ENCODE measurements around the gene LMF1.
A peak's percentile ranks its signal among the peaks of the same experiment; 100 is the strongest.
"Not testable (repeated sequence)": the region's sequence is repeated elsewhere in the genome, so short reads cannot be mapped to it uniquely, and the experiment has no call there.

The LMF1 gene

GRCh38 chr16:892536-893255 lies 78.1 kb downstream of the LMF1 start:
- peaks cover 0 to 92% (median 40%) of the 10 kb centered on the region in 11 experiments; a peak in 13 of 22 replicates for H4K20me1 ChIP-seq
- H3K27me3 ChIP-seq, result peaks cover 0 to 18% (median 0%) of the 10 kb centered on the region in 11 experiments; a peak in 7 of 22 replicates
- H3K9ac ChIP-seq, result no peak overlapping the region
- H3K36me3 ChIP-seq, result peaks cover 0 to 6% (median 0%) of the 10 kb centered on the region in 11 experiments; a peak in 4 of 22 replicates
- peaks cover 22 to 39% (median 31%) of the 10 kb centered on the region in 10 experiments; a peak in 19 of 20 replicates for H3K4me1 ChIP-seq
- no peaks in the 10 kb centered on the region for H3K9me3 ChIP-seq (replicated peaks in 1 of 11)
- H3K4me3 ChIP-seq, result no peak overlapping the region
- no peak overlapping the region for H3K4me2 ChIP-seq
- no peak for TF ChIP-seq Cebpa-rat (IDR thresholded peaks at IDR 0.05)
- H3K27ac ChIP-seq, result no peak overlapping the region

- Histone ChIP-seq H3K9ac (no peak overlapping the region), H3K36me3 (peaks cover 0 to 7% (median 0%) of the 10 kb centered on the region in 11 experiments; a peak in 4 of 22 replicates)
Measured at GRCh38 chr16:892006-892405, 78.8 kb downstream of the LMF1 start.

GRCh38 chr16:891353-891740 lies 79.4 kb downstream of the LMF1 start:
- Histone ChIP-seq H3K27me3 (peaks cover 0 to 18% (median 0%) of the 10 kb centered on the region in 11 experiments; a peak in 7 of 22 replicates), H4K20me1 (peaks cover 0 to 81% (median 40%) of the 10 kb centered on the region in 11 experiments; a peak in 13 of 22 replicates), H3K9ac (no peak overlapping the region), H3K4me1 (peaks cover 16 to 27% (median 23%) of the 10 kb centered on the region in 10 experiments; a peak in 19 of 20 replicates), H3K36me3 (peaks cover 0 to 7% (median 0%) of the 10 kb centered on the region in 11 experiments; a peak in 4 of 22 replicates), H3K4me3 (no peak overlapping the region), H3K27ac (no peak overlapping the region), H3K9me3 (replicated peaks in 1 of 11) (no peaks in the 10 kb centered on the region), H3K4me2 (no peak overlapping the region)
- no peak for TF ChIP-seq Cebpa-rat (IDR thresholded peaks at IDR 0.05)

More at GRCh38 chr16:892006-892405, 78.8 kb downstream of the LMF1 start:
- peaks cover 0 to 87% (median 40%) of the 10 kb centered on the region in 11 experiments; a peak in 13 of 22 replicates for H4K20me1 ChIP-seq
- no peak overlapping the region for H3K4me3 ChIP-seq
- no peak overlapping the region for H3K4me2 ChIP-seq
- no peaks in the 10 kb centered on the region for H3K9me3 ChIP-seq (replicated peaks in 1 of 11)
- no peak for TF ChIP-seq Cebpa-rat (IDR thresholded peaks at IDR 0.05)
- peaks cover 16 to 32% (median 24%) of the 10 kb centered on the region in 10 experiments; a peak in 19 of 20 replicates for H3K4me1 ChIP-seq
- peaks cover 0 to 18% (median 0%) of the 10 kb centered on the region in 11 experiments; a peak in 7 of 22 replicates for H3K27me3 ChIP-seq
- no peak overlapping the region for H3K27ac ChIP-seq

- peaks cover 0 to 7% (median 0%) of the 10 kb centered on the region in 11 experiments; a peak in 4 of 22 replicates for H3K36me3 ChIP-seq
- H3K27ac ChIP-seq, result no peak overlapping the region
- no peak for TF ChIP-seq Cebpa-rat (IDR thresholded peaks at IDR 0.05)
- H3K4me2 ChIP-seq, result peak overlapping the region in 8 of 11 experiments; percentile 50 to 95 (median 82); a peak in 16 of 22 replicates
- H3K9me3 ChIP-seq (replicated peaks in 1 of 11), result no peaks in the 10 kb centered on the region
- H3K4me3 ChIP-seq, result no peak overlapping the region
- H3K4me1 ChIP-seq, result peaks cover 16 to 25% (median 23%) of the 10 kb centered on the region in 10 experiments; a peak in 19 of 20 replicates
- H3K9ac ChIP-seq, result peak overlapping the region in 1 of 11 experiments; percentile 18; a peak in 1 of 22 replicates
- H4K20me1 ChIP-seq, result peaks cover 0 to 76% (median 40%) of the 10 kb centered on the region in 11 experiments; a peak in 13 of 22 replicates
- H3K27me3 ChIP-seq, result peaks cover 0 to 18% (median 0%) of the 10 kb centered on the region in 11 experiments; a peak in 7 of 22 replicates
Measured at GRCh38 chr16:890716-891352, 80.0 kb downstream of the LMF1 start.

- Histone ChIP-seq H3K27me3 (peaks cover 0 to 18% (median 0%) of the 10 kb centered on the region in 11 experiments; a peak in 7 of 22 replicates), H3K9ac (peak overlapping the region in 4 of 11 experiments; percentile 8 to 35 (median 16); a peak in 3 of 22 replicates), H3K4me1 (peaks cover 16 to 25% (median 23%) of the 10 kb centered on the region in 10 experiments; a peak in 19 of 20 replicates), H3K27ac (no peak overlapping the region), H3K4me2 (peak overlapping the region in 10 of 11 experiments; percentile 25 to 95 (median 78); a peak in 18 of 22 replicates), H4K20me1 (peaks cover 0 to 71% (median 40%) of the 10 kb centered on the region in 11 experiments; a peak in 13 of 22 replicates), H3K36me3 (peaks cover 0 to 7% (median 0%) of the 10 kb centered on the region in 11 experiments; a peak in 4 of 22 replicates), H3K9me3 (replicated peaks in 1 of 11) (peaks cover 2 to 5% (median 3%) of the 10 kb centered on the region in 11 experiments; a peak in 16 of 22 replicates), H3K4me3 (no peak overlapping the region)
- no peak for TF ChIP-seq Cebpa-rat (IDR thresholded peaks at IDR 0.05)
Measured at GRCh38 chr16:890217-890616, 80.6 kb downstream of the LMF1 start.

GRCh38 chr16:889586-889985 lies 81.2 kb downstream of the LMF1 start:
- TF ChIP-seq Cebpa-rat (IDR thresholded peaks at IDR 0.05), result no peak
- H3K36me3 ChIP-seq, result peaks cover 3 to 11% (median 4%) of the 10 kb centered on the region in 11 experiments; a peak in 15 of 22 replicates
- H3K4me1 ChIP-seq, result peaks cover 16 to 25% (median 23%) of the 10 kb centered on the region in 10 experiments; a peak in 19 of 20 replicates
- peaks cover 0 to 18% (median 0%) of the 10 kb centered on the region in 11 experiments; a peak in 7 of 22 replicates for H3K27me3 ChIP-seq
- H4K20me1 ChIP-seq, result peaks cover 0 to 65% (median 40%) of the 10 kb centered on the region in 11 experiments; a peak in 13 of 22 replicates
- no peak overlapping the region; a peak in 2 of 20 replicates for H3K4me3 ChIP-seq
- peak overlapping the region in 3 of 11 experiments; percentile 20 to 51 (median 33); a peak in 4 of 22 replicates for H3K9ac ChIP-seq
- peaks cover 8 to 12% (median 9%) of the 10 kb centered on the region in 11 experiments for H3K9me3 ChIP-seq (replicated peaks in 1 of 11)
- H3K27ac ChIP-seq, result no peak overlapping the region
- peak overlapping the region; percentile 4 to 95 (median 75); a peak in 21 of 22 replicates for H3K4me2 ChIP-seq

GRCh38 chr16:888901-889570 lies 81.7 kb downstream of the LMF1 start:
- Histone ChIP-seq H3K4me1 (peaks cover 16 to 25% (median 23%) of the 10 kb centered on the region in 10 experiments; a peak in 19 of 20 replicates), H3K9me3 (replicated peaks in 1 of 11) (peaks cover 14 to 17% (median 15%) of the 10 kb centered on the region in 11 experiments), H3K4me2 (peak overlapping the region; percentile 4 to 95 (median 75); a peak in 21 of 22 replicates), H3K36me3 (peaks cover 6 to 17% (median 10%) of the 10 kb centered on the region in 11 experiments; a peak in 15 of 22 replicates), H3K27me3 (peaks cover 0 to 18% (median 0%) of the 10 kb centered on the region in 11 experiments; a peak in 7 of 22 replicates), H4K20me1 (peaks cover 0 to 62% (median 40%) of the 10 kb centered on the region in 11 experiments; a peak in 13 of 22 replicates), H3K27ac (no peak overlapping the region), H3K9ac (peak overlapping the region in 3 of 11 experiments; percentile 20 to 51 (median 33); a peak in 4 of 22 replicates), H3K4me3 (no peak overlapping the region; a peak in 1 of 20 replicates)
- TF ChIP-seq Cebpa-rat (IDR thresholded peaks at IDR 0.05), result no peak

GRCh38 chr16:888456-888855 lies 82.3 kb downstream of the LMF1 start:
- peaks cover 0 to 21% (median 0%) of the 10 kb centered on the region in 11 experiments; a peak in 7 of 22 replicates for H3K27me3 ChIP-seq
- H3K4me1 ChIP-seq, result peaks cover 16 to 25% (median 23%) of the 10 kb centered on the region in 10 experiments; a peak in 19 of 20 replicates
- H3K4me3 ChIP-seq, H3K9ac ChIP-seq, H3K27ac ChIP-seq: not testable (repeated sequence)
- H3K9me3 ChIP-seq (replicated peaks in 1 of 11), result peaks cover 20 to 23% (median 21%) of the 10 kb centered on the region in 11 experiments
- peaks cover 6 to 20% (median 12%) of the 10 kb centered on the region in 11 experiments; a peak in 15 of 22 replicates for H3K36me3 ChIP-seq
- peaks cover 0 to 59% (median 39%) of the 10 kb centered on the region in 11 experiments; a peak in 13 of 22 replicates for H4K20me1 ChIP-seq
- peak overlapping the region in 2 of 11 experiments; percentile 81 to 95; a peak in 2 of 22 replicates for H3K4me2 ChIP-seq
